ENCODE measurements around the gene DAPK1. TPM values are rescaled to one million over a fixed set of nuclear protein-coding genes. Genes with fewer than 3 reads are reported as not detected.
A peak's percentile ranks its signal among the peaks of the same experiment; 100 is the strongest.

DAPK1 gene
- polyA plus RNA-seq, 1 donor from 2014 or later, result 45.0 TPM

DNA sequence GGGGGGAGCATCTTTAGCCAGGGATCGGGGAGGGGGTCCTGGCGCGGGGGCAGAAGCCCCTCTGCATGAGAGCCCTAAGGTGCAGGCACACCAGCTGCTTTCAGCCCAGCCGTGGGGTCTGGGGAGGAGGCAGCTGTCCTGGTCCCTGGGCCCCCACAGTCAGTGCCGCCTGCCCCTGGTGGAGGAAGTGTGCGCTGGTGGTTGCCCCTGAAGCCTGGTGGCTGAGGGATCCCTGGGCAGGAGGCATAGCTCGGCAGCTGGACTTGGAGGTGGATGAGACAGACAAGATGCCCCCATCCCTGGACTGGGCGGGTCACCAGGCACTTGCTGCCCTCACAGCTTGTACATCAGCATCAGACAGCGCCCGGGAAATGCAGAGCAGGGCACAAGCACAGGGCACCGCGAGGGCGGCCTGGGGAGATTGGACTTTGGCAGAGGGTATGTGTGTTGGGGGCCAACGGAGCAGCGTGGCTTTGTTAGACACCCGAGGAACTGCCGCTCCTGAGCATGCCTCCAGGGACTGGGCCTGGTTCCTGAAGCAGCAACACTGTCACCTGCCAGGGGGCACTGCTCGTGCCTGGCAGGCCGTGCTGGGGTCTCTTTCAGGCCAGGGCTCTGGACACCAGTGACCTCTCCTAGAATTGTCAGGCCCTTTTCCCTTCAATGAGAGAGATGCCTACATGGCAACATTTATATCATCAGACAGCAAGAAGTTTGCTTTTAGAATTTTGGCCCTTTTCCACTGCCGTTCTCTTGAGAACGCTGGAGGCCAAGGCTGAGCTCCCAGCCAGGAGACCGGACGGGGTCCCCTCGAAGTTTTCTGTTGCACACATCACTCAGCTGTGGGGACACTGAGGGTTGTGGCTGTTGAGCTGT is 186.3 kb downstream of the DAPK1 start:
- Histone ChIP-seq H3K9ac (ENCODE audit: low read length) (no peak overlapping the region), H3K79me2 (replicated peaks; ENCODE audit: insufficient read depth, low read length) (no peaks in the 10 kb centered on the region), H3K4me2 (ENCODE audit: low read length) (no peak overlapping the region), H3K36me3 (ENCODE audit: insufficient read depth, low read length) (peaks cover 7% of the 10 kb centered on the region), H3K9me2 (ENCODE audit: insufficient read depth, low read length) (no peaks in the 10 kb centered on the region), H3K9me3 (ENCODE audit: low read length) (no peaks in the 10 kb centered on the region), H3K27me3 (ENCODE audit: insufficient read depth, low read depth, low read length) (no peaks in the 10 kb centered on the region), H3F3A (ENCODE audit: insufficient read depth, low read length, poor library complexity, severe bottlenecking) (no peaks in the 10 kb centered on the region), H3K4me3 (ENCODE audit: low read length) (no peak overlapping the region), H4K20me1 (ENCODE audit: insufficient read depth) (no peaks in the 10 kb centered on the region), H2AFZ (ENCODE audit: low read depth, low read length) (no peak overlapping the region), H3K27ac (ENCODE audit: low read length) (no peak overlapping the region)
- TF ChIP-seq MXI1 (conservative IDR thresholded peaks at IDR 0.05; ENCODE audit: poor library complexity, severe bottlenecking) (no peak), POLR2AphosphoS5 (IDR thresholded peaks at IDR 0.05) (no peak), EP300 (conservative IDR thresholded peaks at IDR 0.05; ENCODE audit: poor library complexity, severe bottlenecking) (no peak), RAD21 (conservative IDR thresholded peaks at IDR 0.05) (no peak), CTCF (IDR thresholded peaks at IDR 0.05; ENCODE audit: poor library complexity, severe bottlenecking) (no peak), EZH2 (IDR thresholded peaks at IDR 0.05; ENCODE audit: borderline replicate concordance, insufficient read depth, low read length, poor library complexity, severe bottlenecking) (no peak), REST (IDR thresholded peaks at IDR 0.05; ENCODE audit: borderline replicate concordance) (no peak), TAF1 (IDR thresholded peaks at IDR 0.05; ENCODE audit: low read depth) (no peak), SMC3 (conservative IDR thresholded peaks at IDR 0.05; ENCODE audit: poor library complexity) (no peak)

- Histone ChIP-seq H3F3A (ENCODE audit: insufficient read depth, low read length, poor library complexity, severe bottlenecking) (no peaks in the 10 kb centered on the region), H3K9ac (ENCODE audit: low read length) (no peak overlapping the region), H3K79me2 (replicated peaks; ENCODE audit: insufficient read depth, low read length) (no peaks in the 10 kb centered on the region), H3K4me2 (ENCODE audit: low read length) (no peak overlapping the region), H2AFZ (ENCODE audit: low read depth, low read length) (no peak overlapping the region), H3K36me3 (ENCODE audit: insufficient read depth, low read length) (peaks cover 8% of the 10 kb centered on the region), H3K9me2 (ENCODE audit: insufficient read depth, low read length) (no peaks in the 10 kb centered on the region), H3K27ac (ENCODE audit: low read length) (no peak overlapping the region), H3K27me3 (ENCODE audit: insufficient read depth, low read depth, low read length) (no peaks in the 10 kb centered on the region), H3K9me3 (ENCODE audit: low read length) (peaks cover 4% of the 10 kb centered on the region), H3K4me3 (ENCODE audit: low read length) (no peak overlapping the region), H4K20me1 (ENCODE audit: insufficient read depth) (no peaks in the 10 kb centered on the region)
- TF ChIP-seq SMC3 (conservative IDR thresholded peaks at IDR 0.05; ENCODE audit: poor library complexity), result peak; percentile 64
- peak; percentile 64 for TF ChIP-seq CTCF (IDR thresholded peaks at IDR 0.05; ENCODE audit: poor library complexity, severe bottlenecking)
- peak; percentile 44 for TF ChIP-seq RAD21 (conservative IDR thresholded peaks at IDR 0.05)
- no peak for TF ChIP-seq POLR2AphosphoS5 (IDR thresholded peaks at IDR 0.05)
Observed at GRCh38 chr9:87684627-87685219, 187.1 kb downstream of the DAPK1 start.
